Ishikawa (cell line): ENCODE measurements around the gene CLEC1B.

Experiments used
- CEBPB ChIP-seq: IDR thresholded peaks from 2 replicates; pipeline ENCODE4 v1.6.1; 2012
- CREB1 ChIP-seq: IDR thresholded peaks from 2 replicates; pipeline ENCODE4 v1.6.1; 2012; ENCODE audit warnings: low read depth
- EGR1 ChIP-seq: IDR thresholded peaks from 2 replicates; pipeline ENCODE4 v1.6.1; 2012
- EP300 ChIP-seq: IDR thresholded peaks from 2 replicates; pipeline ENCODE4 v1.6.1; 2012; ENCODE audit warnings: borderline replicate concordance
- FOXM1 ChIP-seq: IDR thresholded peaks from 2 replicates; pipeline ENCODE4 v1.6.1; 2012; ENCODE audit warnings: low read depth, borderline replicate concordance
- NFIC ChIP-seq: IDR thresholded peaks from 2 replicates; pipeline ENCODE4 v1.6.1; 2012
- RAD21 ChIP-seq: IDR thresholded peaks from 2 replicates; pipeline ENCODE4 v1.6.1; 2012; ENCODE audit warnings: low read depth
- REST ChIP-seq: IDR thresholded peaks from 2 replicates; pipeline ENCODE4 v1.6.1; 2012; ENCODE audit warnings: low read depth, mild to moderate bottlenecking
- TAF1 ChIP-seq: IDR thresholded peaks from 2 replicates; pipeline ENCODE4 v1.6.1; 2012; ENCODE audit warnings: low read depth, mild to moderate bottlenecking
- TCF12 ChIP-seq: IDR thresholded peaks from 2 replicates; pipeline ENCODE4 v1.6.1; 2012; ENCODE audit warnings: low read depth
- TEAD4 ChIP-seq: IDR thresholded peaks from 2 replicates; pipeline ENCODE4 v1.6.1; 2012
- USF1 ChIP-seq: IDR thresholded peaks from 2 replicates; pipeline ENCODE4 v1.6.1; 2012
- YY1 ChIP-seq: IDR thresholded peaks from 2 replicates; pipeline ENCODE4 v1.6.1; 2012; ENCODE audit warnings: low read depth
- ZBTB7A ChIP-seq: IDR thresholded peaks from 2 replicates; pipeline ENCODE4 v1.6.1; 2012; ENCODE audit warnings: low read depth
- TF ChIP-seq, protein P1 (sequence below): IDR thresholded peaks from 2 replicates; pipeline ENCODE4 v1.6.1; 2012

CLEC1B gene

DNA sequence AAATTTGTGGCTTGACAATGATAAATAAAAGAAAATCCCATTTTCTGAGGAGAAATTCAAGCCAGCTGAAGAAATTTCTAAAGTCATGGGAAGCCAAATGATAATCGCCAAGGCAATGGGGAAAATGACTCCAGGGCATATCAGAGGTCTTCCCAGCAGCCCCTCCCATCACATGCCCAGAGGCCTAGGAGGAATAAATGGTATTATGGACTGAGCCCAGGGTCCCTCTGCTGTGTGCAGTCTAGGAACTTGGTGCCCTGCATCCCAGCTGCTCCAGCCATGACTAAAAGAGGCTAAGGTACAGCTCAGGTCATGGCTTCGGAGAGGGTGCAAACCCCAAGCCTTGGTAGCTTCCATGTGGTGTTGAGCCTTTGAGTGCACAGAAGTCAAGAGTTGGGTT is 23.3 kb downstream of the CLEC1B start:
- TF ChIP-seq EP300 (no peak), REST (no peak)

- TF ChIP-seq REST: no peak
- TF ChIP-seq EP300: no peak
- TF ChIP-seq FOXM1: no peak
- TF ChIP-seq TEAD4: no peak
- no peak for TF ChIP-seq ZBTB7A
- TF ChIP-seq EGR1: no peak
- no peak for TF ChIP-seq RAD21
Observed at GRCh38 chr12:9973949-9974348, 25.0 kb downstream of the CLEC1B start.

GRCh38 chr12:9971181-9971580 is 27.7 kb downstream of the CLEC1B start, which contains the start of gene CLEC12A:
Gene CLEC12A (plus strand): TSS chr12:9971409. CDS start chr12:9971597, 188 bp downstream.
- no peak for TF ChIP-seq TAF1
- TF ChIP-seq TEAD4: no peak
- no peak for TF ChIP-seq ZBTB7A
- TF ChIP-seq CREB1: no peak
- no peak for TF ChIP-seq USF1

DNA sequence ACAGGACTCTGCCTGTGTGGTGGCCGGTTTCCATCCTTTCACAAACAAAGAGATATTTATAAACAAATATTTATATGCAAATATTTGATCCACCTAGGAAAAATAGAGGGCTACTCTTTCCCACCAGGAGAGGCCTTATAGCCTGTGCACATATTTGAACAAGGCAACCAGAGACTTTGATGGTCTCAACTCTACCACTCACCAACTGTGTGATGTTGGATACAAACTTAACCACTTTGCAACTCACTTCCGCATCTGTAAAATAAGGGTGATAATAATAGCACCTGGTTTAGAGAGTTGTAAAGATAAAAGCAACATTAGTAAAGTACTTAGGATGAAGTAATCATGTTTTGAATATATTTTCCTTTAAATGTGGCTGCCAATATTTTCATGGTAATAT is 29.2 kb downstream of the CLEC1B start:
- TF ChIP-seq TCF12 (no peak), EGR1 (no peak), CREB1 (no peak), CEBPB (no peak), FOXM1 (no peak), RAD21 (no peak)

GRCh38 chr12:9961901-9962300 is 37.0 kb downstream of the CLEC1B start:
- no peak for TF ChIP-seq CEBPB
- no peak for TF ChIP-seq TCF12
- no peak for TF ChIP-seq TEAD4
- TF ChIP-seq NFIC: no peak
- TF ChIP-seq YY1: no peak
- no peak for TF ChIP-seq EP300
- no peak for TF ChIP-seq CREB1
- no peak for TF ChIP-seq TAF1
- TF ChIP-seq REST: no peak
- TF ChIP-seq FOXM1: no peak
- TF ChIP-seq ZBTB7A: no peak
- TF ChIP-seq, protein P1, sequence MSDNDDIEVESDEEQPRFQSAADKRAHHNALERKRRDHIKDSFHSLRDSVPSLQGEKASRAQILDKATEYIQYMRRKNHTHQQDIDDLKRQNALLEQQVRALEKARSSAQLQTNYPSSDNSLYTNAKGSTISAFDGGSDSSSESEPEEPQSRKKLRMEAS: no peak
- TF ChIP-seq RAD21: no peak

- TF ChIP-seq CREB1 (no peak), TAF1 (no peak), RAD21 (no peak), TEAD4 (no peak), ZBTB7A (no peak), EP300 (no peak), CEBPB (no peak), REST (no peak), EGR1 (no peak), TCF12 (no peak), NFIC (no peak), FOXM1 (no peak), USF1 (no peak), YY1 (no peak)
- TF ChIP-seq, protein P1: no peak
Observed at GRCh38 chr12:9961106-9961505, 37.8 kb downstream of the CLEC1B start.
